ENCODE measurements around the gene SSU72. TPM values are rescaled to one million over a fixed set of nuclear protein-coding genes. Genes with fewer than 3 reads are reported as not detected.

SSU72 gene
- total RNA-seq, 1 experiment from 2014 or later: 179 TPM

DNA sequence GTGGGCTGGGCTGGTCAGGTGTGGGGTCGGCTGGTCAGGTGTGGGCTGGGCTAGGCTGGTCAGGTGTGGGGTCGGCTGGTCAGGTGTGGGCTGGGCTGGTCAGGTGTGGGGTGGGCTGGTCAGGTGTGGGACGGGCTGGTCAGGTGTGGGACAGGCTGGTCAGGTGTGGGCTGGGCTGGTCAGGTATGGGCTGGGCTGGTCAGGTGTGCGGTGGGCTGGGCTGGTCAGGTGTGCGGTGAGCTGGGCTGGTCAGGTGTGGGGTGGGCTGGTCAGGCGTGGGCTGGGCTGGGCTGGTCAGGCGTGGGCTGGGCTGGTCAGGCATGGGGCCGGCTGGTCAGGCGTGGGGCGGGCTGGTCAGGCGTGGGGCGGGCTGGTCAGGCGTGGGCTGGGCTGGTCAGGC is 31.6 kb upstream of the SSU72 start:
- TF ChIP-seq, protein P1, sequence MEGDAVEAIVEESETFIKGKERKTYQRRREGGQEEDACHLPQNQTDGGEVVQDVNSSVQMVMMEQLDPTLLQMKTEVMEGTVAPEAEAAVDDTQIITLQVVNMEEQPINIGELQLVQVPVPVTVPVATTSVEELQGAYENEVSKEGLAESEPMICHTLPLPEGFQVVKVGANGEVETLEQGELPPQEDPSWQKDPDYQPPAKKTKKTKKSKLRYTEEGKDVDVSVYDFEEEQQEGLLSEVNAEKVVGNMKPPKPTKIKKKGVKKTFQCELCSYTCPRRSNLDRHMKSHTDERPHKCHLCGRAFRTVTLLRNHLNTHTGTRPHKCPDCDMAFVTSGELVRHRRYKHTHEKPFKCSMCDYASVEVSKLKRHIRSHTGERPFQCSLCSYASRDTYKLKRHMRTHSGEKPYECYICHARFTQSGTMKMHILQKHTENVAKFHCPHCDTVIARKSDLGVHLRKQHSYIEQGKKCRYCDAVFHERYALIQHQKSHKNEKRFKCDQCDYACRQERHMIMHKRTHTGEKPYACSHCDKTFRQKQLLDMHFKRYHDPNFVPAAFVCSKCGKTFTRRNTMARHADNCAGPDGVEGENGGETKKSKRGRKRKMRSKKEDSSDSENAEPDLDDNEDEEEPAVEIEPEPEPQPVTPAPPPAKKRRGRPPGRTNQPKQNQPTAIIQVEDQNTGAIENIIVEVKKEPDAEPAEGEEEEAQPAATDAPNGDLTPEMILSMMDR (conservative IDR thresholded peaks at IDR 0.05): no peak
- Histone ChIP-seq H3K4me1 (ENCODE audit: insufficient read depth, low read length) (no peaks in the 10 kb centered on the region), H2BK12ac (ENCODE audit: insufficient read length, low read depth, low read length) (no peak overlapping the region), H2BK5ac (ENCODE audit: insufficient read length, low read length) (no peak overlapping the region), H2AFZ (ENCODE audit: low read length) (no peak overlapping the region), H3K9me3 (ENCODE audit: control insufficient read depth, low read depth, low read length) (no peaks in the 10 kb centered on the region), H4K20me1 (ENCODE audit: control insufficient read depth, insufficient read depth, insufficient read length) (no peaks in the 10 kb centered on the region), H3K23ac (ENCODE audit: insufficient read length, low read depth, low read length) (no peak overlapping the region), H3K4me2 (ENCODE audit: insufficient read depth, insufficient read length, low read length) (no peak overlapping the region), H4K5ac (ENCODE audit: insufficient read length, low read depth, low read length) (no peak overlapping the region), H3K9ac (ENCODE audit: extremely low read depth, insufficient read length, low read length) (no peak overlapping the region), H2BK15ac (ENCODE audit: low read depth, low read length) (no peak overlapping the region), H3K27me3 (ENCODE audit: insufficient read depth, low read length) (no peaks in the 10 kb centered on the region), H3K23me2 (ENCODE audit: insufficient read length, low read depth, low read length, poor library complexity, severe bottlenecking) (no peaks in the 10 kb centered on the region), H3K14ac (ENCODE audit: insufficient read depth, low read length) (no peak overlapping the region), H4K8ac (replicated peaks; ENCODE audit: insufficient read length, low read depth, low read length) (no peak overlapping the region), H3T11ph (ENCODE audit: low read length) (no peak overlapping the region), H4K91ac (ENCODE audit: insufficient read length, low read depth, low read length) (no peak overlapping the region), H3K79me2 (ENCODE audit: insufficient read depth, low read length) (no peaks in the 10 kb centered on the region), H2BK120ac (ENCODE audit: low read depth, low read length, poor library complexity, severe bottlenecking) (no peak overlapping the region), H3K4ac (ENCODE audit: low read depth, low read length) (no peak overlapping the region), H2BK20ac (ENCODE audit: low read depth, low read length, poor library complexity, severe bottlenecking) (no peak overlapping the region), H3K79me1 (ENCODE audit: insufficient read depth, low read depth, low read length, poor library complexity, severe bottlenecking) (no peaks in the 10 kb centered on the region), H3K27ac (ENCODE audit: insufficient read length, low read depth, low read length) (no peak overlapping the region), H3K56ac (ENCODE audit: insufficient read length, low read depth, low read length) (no peak overlapping the region), H3K18ac (ENCODE audit: insufficient read length, low read depth, low read length) (no peak overlapping the region), H2AK5ac (ENCODE audit: insufficient read length, low read length) (no peak overlapping the region)
- Mint-ChIP-seq H3K4me3 (no peak overlapping the region), H3K9me3 (no peaks in the 10 kb centered on the region), H3K27me3 (ENCODE audit: low read depth) (peaks cover 34% of the 10 kb centered on the region), H3K4me1 (no peaks in the 10 kb centered on the region), H3K27ac (no peak overlapping the region), H3K36me3 (ENCODE audit: insufficient read depth in 1 of 3, low read depth in 3 of 3) (no peaks in the 10 kb centered on the region)
- DNase-seq: no peak
- no CpG with 5 or more reads among the region's 13 CpGs for WGBS (ENCODE audit: extremely low coverage, insufficient read length, low lambda C conversion rate)
